Activated CD4-positive, alpha-beta T cell treated with anti-CD3 and anti-CD28 coated beads for 4 hours (primary cell): ENCODE data around the gene WDR91.

Source experiments
- DNase-seq, 2 donors: peaks; one replicate each; pipeline ENCODE4 v3.0.0-alpha.2; 2020

WDR91 gene

DNA sequence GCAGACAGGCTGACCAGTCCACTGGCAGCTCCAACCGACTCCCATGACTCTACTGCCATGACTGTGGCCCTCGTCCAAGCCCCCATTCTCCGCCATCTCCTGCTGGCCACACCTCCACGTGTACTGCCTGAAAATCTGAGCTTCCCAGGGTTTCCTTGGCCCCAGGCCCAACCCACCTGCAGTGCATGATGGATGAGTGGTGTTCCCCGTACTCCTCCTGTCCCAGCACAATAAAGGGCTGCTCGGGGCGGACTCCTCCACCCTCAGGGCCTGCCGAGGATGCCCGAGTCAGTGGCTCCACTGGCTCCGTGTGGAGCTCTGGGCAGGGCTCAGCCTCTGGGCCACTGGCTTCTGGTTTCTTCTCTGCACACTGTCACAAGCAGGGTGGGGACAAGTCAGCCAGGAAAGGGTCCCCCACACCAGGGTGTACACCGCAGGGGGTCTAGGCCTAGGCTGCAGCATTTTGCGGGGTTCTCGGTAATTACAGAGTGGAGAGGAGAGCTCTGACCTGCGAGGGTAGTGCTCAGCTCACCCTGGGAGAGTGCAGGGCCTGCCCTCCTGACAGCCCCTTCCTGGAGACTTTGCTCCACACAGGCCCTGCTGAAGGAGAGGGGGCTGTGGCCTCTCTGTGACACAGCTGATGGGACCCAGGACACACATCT is 15.2 kb downstream of the WDR91 start:
- no peak for DNase-seq

- DNase-seq: no peak
Measured at GRCh38 chr7:135195156-135195555, 16.2 kb downstream of the WDR91 start.

DNA sequence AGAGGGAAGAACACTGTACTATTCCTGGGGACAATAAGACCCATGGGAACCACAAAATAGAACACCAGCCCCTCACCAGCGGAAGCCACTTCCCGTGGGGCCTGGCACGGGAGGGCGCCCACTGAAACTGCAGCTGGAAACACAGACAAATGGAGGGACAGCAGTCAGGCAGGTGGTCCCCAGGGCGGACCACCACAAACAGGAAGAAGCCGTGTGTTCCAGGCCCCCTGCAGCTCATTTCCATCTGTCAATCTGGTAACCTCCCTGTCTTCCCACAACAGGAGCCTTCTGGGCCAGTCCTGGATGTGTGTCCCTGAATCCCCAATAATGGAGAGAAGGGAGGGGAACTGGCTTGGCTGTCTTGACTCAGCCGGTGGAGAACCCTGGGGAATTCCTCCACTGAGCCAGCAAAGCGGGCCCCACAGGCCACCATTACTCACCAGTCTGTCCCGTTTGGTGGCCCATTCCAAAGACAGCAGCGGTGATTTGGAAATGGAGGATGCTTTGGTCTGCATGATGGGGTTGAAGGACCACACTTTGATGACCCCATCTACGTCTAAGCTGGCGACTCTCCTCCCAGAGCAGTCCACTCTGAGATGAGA is 16.7 kb downstream of the WDR91 start:
- no peak for DNase-seq

GRCh38 chr7:135193615-135194081 is 17.7 kb downstream of the WDR91 start:
- no peak for DNase-seq

DNA sequence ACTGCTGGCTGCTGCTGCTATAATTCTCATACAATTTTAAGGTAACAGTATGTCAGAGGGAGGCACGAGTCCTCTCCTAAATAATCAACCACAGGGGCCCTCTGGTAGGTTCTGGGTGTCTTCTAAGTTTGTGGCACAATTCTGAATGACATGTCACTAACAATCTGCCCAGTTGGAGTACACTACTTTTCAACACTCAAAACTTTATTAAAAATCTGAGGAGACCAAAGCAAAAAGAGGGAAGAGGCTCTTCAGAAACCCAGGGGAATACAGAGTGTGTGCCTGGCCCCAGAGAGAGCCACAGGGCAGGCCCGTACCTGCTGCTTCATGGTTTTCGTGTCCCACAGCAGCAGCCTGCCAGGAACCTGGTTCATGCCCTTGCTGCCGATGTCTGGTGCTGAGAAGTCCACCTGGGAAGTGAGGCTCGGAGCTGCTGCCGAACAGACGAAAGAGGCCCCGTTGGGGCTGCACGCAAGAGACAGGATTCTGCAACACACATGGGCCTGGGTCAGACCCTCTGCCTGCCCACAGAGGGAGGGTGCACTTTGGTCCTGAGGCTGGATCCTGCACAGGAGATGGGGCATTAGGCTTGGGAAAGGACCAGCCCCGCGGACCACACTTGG is 18.3 kb downstream of the WDR91 start:
- no peak for DNase-seq

GRCh38 chr7:135190703-135191102 is 20.6 kb downstream of the WDR91 start:
- no peak for DNase-seq

GRCh38 chr7:135189961-135190360 is 21.4 kb downstream of the WDR91 start:
- no peak for DNase-seq

DNA sequence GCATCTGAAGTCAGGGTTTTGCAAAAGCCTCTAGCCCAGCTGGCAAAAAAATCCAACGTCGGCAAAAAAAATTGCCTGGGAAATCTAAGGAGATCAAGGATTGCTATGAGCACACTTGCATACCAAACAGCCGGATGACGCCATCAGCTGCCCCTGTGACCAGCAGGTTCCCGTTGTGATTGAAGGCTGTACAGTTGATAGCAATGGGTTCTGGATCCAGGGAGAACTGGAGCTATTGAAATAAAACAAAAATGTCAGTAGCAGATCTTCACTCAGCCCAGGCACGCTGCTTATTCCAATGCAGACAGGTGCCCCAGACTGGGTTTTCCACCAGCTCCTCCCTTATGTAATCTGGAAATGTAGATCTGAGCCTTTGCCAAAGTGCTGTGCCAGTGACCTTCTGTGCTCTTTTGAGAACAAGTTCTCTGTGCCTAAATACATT is 22.1 kb downstream of the WDR91 start:
- no peak for DNase-seq

- DNase-seq: no peak
Measured at GRCh38 chr7:135188298-135188984, 22.9 kb downstream of the WDR91 start.

- DNase-seq: no peak
Measured at GRCh38 chr7:135186841-135187253, 24.5 kb downstream of the WDR91 start.

GRCh38 chr7:135186261-135186540 is 25.1 kb downstream of the WDR91 start:
- no peak for DNase-seq

DNA sequence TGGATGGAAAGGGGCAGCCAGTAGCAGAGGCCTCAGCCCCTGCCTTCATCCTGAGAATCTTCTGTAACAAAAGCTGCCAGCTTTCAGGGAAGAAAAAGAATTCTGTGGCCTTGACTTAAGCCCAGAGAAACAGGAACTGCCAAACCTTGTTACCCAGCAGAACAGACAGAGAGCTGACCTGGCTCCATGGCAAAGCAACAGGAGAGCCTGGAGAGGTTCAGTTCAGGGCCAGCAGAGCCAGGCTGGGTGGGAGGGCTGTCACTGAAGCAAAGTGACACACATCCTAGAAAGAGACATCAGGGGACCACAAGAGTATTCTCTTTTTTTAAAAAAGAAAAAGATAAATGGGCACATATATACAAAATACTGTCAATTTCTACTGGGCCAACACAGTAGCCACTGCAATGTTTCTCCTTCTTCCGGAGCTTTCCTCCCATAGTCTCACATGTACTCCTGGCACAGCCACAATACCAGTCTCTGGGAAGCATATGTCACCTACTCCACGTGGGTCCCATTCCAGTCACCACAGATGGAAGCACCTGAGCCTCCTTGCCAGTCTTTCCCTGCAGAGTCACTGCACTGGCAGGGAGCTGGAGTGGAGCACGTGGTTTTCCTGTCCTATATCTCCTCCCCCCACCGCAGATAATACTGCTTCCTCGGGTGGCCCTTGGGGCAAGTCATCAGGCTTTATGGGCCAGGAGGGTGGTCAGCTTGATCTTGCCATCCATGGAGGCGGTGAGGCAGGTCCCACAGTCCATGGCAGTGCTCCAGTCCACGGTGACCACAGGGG is 25.7 kb downstream of the WDR91 start:
- DNase-seq: no peak

- DNase-seq: no peak
Measured at GRCh38 chr7:135184254-135184841, 27.0 kb downstream of the WDR91 start.

- no peak for DNase-seq
Measured at GRCh38 chr7:135183478-135183877, 27.8 kb downstream of the WDR91 start.

GRCh38 chr7:135181929-135182678 is 29.2 kb downstream of the WDR91 start:
- no peak for DNase-seq

GRCh38 chr7:135181261-135181928 is 29.9 kb downstream of the WDR91 start:
- no peak for DNase-seq

GRCh38 chr7:135180122-135180521 is 31.2 kb downstream of the WDR91 start:
- DNase-seq: no peak

DNA sequence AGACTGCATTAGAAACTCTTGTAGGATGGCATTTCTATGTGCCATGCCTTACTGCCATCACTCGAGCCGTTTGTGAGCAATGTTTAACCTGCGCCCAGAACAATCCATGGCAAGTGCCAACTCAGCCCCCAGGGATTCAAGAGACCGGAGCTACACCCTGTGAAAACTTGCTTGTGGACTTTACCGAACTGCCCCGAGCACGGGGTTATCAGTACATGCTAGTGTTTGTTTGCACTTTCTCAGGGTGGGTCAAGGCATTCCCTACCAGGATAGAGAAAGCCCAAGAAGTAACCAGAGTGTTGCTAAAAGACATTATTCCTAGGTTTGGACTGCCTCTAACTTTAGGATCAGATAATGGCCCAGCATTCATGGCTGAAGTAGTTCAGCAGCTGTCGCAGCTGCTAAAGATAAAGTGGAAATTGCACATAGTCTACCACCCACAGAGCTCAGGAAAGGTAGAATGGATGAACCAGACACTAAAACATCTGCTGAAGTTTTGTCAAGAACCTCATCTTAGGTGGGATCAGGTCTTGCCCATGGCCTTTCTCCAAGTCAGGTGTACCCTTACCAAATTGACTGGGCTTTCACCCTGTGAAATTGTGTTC is 31.9 kb downstream of the WDR91 start:
- no peak for DNase-seq

GRCh38 chr7:135178364-135178763 is 33.0 kb downstream of the WDR91 start:
- DNase-seq: no peak

GRCh38 chr7:135177028-135177696 is 34.2 kb downstream of the WDR91 start:
- no peak for DNase-seq
